ENCODE data around the gene TP53AIP1.

GRCh38 chr11:128941110-128941509 is 1.6 kb downstream of the TP53AIP1 start:
- TF ChIP-seq TARDBP (IDR thresholded peaks at IDR 0.05) (no peak), ELF4 (IDR thresholded peaks at IDR 0.05) (no peak), FOXA1 (IDR thresholded peaks at IDR 0.05) (no peak), CTBP1 (IDR thresholded peaks at IDR 0.05; ENCODE audit: borderline replicate concordance) (no peak), ARNT (IDR thresholded peaks at IDR 0.05) (no peak), SP1 (IDR thresholded peaks at IDR 0.05) (no peak), NFRKB (IDR thresholded peaks at IDR 0.05) (no peak), BHLHE40 (IDR thresholded peaks at IDR 0.05; ENCODE audit: borderline replicate concordance) (no peak)

All from HEK293T (cell line).